Lower leg skin (tissue), 4 donors: Measurements from ENCODE around the gene BCL2. TPM values are rescaled to one million over a fixed set of nuclear protein-coding genes. Genes with fewer than 3 reads are reported as not detected.

Experiments
- DNase-seq, 2 donors: peaks; one replicate each; pipeline ENCODE4 v3.0.0-alpha.2; 2019; ENCODE audit warnings: low spot score in 2 of 2
- H3K4me3 ChIP-seq: fragments of 200-600 bp; sonication (generic); 2 replicates; pipeline ENCODE4 v1.5.1; 2017; ENCODE audit warnings: mild to moderate bottlenecking, low read depth; ENCODE audit not compliant: poor library complexity, severe bottlenecking
- POLR2A ChIP-seq, 2 donors: fragments of 450-650 bp; IDR thresholded peaks; one replicate each; pipeline ENCODE4 v1.6.1; 2016 to 2017; ENCODE audit warnings: antibody characterized with exemption in 2 of 2, mild to moderate bottlenecking in 1 of 2, moderate library complexity in 1 of 2
- WGBS, 2 donors: methylation state at CpG; one replicate each; pipeline ENCODE4 v1.1.5; 2018; 5-methylcytosine and 5-hydroxymethylcytosine counted together
- intact Hi-C: fragments of 100-400 bp; cut with DNase I; formaldehyde crosslinking; loops from one replicate; pipeline ENCODE4 v1.15.0; 2023; ENCODE audit warnings: low total_unique reads
- total RNA-seq, 4 donors: library from RNA; depleted of rRNA; stranded (reverse); fragments of >200 nt; gene quantifications; one replicate each; pipeline ENCODE4 v1.1.0, GENCODE V29; 2016
- TF ChIP-seq, protein P1 (sequence below), 3 donors: fragments of 450-650 bp; IDR thresholded peaks; one replicate each; pipeline ENCODE4 v1.5.1; 2016; ENCODE audit warnings: antibody characterized with exemption in 3 of 3, mild to moderate bottlenecking in 3 of 3, moderate library complexity in 2 of 3

BCL2 gene
- total RNA-seq, 4 donors from 2014 or later, result 12.8 to 21.7 (median 18.2) TPM

DNA sequence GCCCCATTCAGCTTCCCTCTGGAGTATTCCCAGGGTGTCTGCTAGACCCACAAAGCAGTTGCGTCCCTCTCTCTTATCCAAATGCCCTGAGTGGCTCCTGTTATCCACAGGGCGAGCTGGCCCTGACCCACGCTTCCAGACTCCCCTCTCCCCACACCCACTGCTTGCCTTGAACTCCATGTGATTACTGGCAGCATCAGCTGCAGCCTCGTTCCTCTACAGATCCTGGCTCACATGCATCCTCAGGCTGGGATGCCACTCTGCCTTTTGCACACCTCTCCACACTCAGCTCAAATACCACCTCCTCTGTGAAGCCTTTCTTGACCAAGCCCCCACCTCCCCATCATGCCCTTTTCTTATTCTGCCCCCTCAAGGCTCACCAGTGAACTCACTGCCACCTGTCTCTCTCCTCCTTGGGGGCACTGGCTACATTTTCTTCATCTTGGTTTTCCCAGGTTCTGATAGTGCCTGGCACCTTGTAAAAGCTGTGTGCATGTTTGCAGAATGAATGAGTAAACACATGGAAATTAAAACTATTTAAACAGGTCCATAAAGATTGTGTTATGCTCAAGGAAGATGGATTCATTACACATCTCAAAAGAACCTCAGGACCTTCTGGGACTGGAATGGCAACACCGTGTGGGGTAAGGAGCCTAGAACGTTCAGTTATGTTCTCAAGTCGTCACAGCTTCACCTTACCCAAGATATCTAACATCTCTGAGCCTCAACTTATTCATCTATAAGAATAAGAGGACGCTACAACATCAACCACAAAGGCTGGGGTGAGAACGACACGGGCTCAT is 165.0 kb downstream of the BCL2 start:
- intact Hi-C loops, result no loop called here
- WGBS, 2 donors, result 82 to 90% methylated on average over 10 of the region's 10 CpGs
- H3K4me3 ChIP-seq, result no peak overlapping the region
- no peak for DNase-seq
- TF ChIP-seq POLR2A (IDR thresholded peaks at IDR 0.05), result no peak
- TF ChIP-seq, protein P1, sequence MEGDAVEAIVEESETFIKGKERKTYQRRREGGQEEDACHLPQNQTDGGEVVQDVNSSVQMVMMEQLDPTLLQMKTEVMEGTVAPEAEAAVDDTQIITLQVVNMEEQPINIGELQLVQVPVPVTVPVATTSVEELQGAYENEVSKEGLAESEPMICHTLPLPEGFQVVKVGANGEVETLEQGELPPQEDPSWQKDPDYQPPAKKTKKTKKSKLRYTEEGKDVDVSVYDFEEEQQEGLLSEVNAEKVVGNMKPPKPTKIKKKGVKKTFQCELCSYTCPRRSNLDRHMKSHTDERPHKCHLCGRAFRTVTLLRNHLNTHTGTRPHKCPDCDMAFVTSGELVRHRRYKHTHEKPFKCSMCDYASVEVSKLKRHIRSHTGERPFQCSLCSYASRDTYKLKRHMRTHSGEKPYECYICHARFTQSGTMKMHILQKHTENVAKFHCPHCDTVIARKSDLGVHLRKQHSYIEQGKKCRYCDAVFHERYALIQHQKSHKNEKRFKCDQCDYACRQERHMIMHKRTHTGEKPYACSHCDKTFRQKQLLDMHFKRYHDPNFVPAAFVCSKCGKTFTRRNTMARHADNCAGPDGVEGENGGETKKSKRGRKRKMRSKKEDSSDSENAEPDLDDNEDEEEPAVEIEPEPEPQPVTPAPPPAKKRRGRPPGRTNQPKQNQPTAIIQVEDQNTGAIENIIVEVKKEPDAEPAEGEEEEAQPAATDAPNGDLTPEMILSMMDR (IDR thresholded peaks at IDR 0.05), result no peak

GRCh38 chr18:63152791-63153190 is 166.8 kb downstream of the BCL2 start:
- TF ChIP-seq POLR2A (IDR thresholded peaks at IDR 0.05), result no peak
- TF ChIP-seq, protein P1 (IDR thresholded peaks at IDR 0.05), result no peak
- H3K4me3 ChIP-seq, result no peak overlapping the region
- intact Hi-C loops, result no loop called here
- WGBS, 2 donors, result 92 to 93% methylated on average over 7 of the region's 7 CpGs
- no peak for DNase-seq

DNA sequence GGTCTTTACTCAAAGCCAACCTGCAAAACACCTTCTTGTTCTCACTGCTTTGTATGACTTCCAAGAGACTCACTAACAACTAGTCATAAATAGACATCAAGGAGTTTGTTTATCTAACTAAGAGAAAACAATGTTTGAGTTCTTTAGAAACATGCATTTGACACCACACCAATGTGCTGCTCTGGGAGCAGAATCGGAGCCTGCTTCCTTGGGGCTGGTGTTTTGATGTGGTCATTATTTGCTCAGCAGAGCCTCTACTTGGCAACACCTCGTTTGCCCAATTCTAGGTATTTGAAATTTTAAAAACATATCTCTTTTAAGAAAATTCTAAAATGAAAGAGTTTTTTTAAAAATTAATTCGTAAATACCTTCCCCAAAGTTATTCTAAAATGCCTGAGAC is 167.5 kb downstream of the BCL2 start:
- no peak for TF ChIP-seq POLR2A (IDR thresholded peaks at IDR 0.05)
- TF ChIP-seq, protein P1 (IDR thresholded peaks at IDR 0.05), result no peak
- no peak overlapping the region for H3K4me3 ChIP-seq
- 75 to 84% methylated on average over 3 of the region's 3 CpGs for WGBS, 2 donors
- intact Hi-C loops, result no loop called here
- no peak for DNase-seq

GRCh38 chr18:63151539-63151938 is 168.0 kb downstream of the BCL2 start:
- intact Hi-C loops, result no loop called here
- TF ChIP-seq, protein P1 (IDR thresholded peaks at IDR 0.05), result no peak
- TF ChIP-seq POLR2A (IDR thresholded peaks at IDR 0.05), result no peak
- H3K4me3 ChIP-seq, result no peak overlapping the region
- WGBS, 2 donors, result 59 to 60% methylated on average over 5 of the region's 5 CpGs
- no peak for DNase-seq

- DNase-seq, result no peak
- 76 to 78% methylated on average over 4 of the region's 4 CpGs for WGBS, 2 donors
- H3K4me3 ChIP-seq, result no peak overlapping the region
- TF ChIP-seq POLR2A (IDR thresholded peaks at IDR 0.05), result no peak
- TF ChIP-seq, protein P1 (IDR thresholded peaks at IDR 0.05), result no peak
- intact Hi-C loops, result no loop called here
Measured at GRCh38 chr18:63150942-63151421, 168.6 kb downstream of the BCL2 start.
